ENCODE data around the gene AMACR. TPM values are rescaled to one million over a fixed set of nuclear protein-coding genes. Genes with fewer than 3 reads are reported as not detected.

Gene AMACR
- total and polyA plus RNA-seq, 9 of the 15 experiments (the other 6 are each of a cell fraction or from before 2014, with no cell fraction given), result 0.72 to 4.6 (median 4.0) TPM

DNA sequence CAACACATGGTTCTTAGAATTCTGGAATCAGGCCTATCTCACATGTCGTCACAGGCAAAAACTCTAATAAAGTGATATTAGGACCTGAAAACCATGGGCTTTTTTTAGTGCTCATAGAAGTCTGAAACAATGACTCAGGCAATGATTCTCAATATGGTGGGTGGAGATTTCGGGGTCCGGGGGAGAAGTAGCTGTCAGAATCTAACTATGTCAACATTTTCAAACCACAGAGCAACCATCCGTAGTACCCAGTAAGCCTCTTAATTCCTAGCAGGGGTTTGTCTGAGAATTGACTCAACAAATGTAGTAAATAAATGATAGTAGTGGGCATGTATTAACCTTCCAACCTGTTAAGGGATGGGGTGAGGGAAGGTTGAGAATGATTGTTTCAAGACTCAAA, 2.6 kb downstream of the AMACR start (continued):
- TF ChIP-seq CBFA2T3 (IDR thresholded peaks at IDR 0.05) (no peak), ARHGAP35 (IDR thresholded peaks at IDR 0.05; ENCODE audit: partially characterized antibody) (no peak)

DNA sequence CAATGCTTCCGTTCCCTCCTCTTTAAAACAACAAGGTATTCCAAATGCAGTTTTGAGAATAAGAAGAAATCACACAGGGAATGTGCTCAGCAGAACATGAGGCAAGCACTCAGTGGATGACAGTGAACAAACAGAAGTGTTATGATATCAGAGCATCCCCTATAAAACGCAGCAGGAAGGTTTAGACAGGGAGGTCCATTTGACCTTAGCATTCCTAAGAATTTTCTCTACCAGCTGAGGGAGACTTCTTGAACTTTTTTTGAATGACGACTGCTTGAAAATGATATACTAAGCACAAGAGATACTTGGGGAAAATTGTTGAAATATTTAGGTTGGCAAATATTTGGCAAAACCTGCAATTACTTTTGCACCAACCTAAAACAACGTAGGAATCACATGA, 3.9 kb downstream of the AMACR start:
- intact Hi-C loops (cut with micrococcal nuclease), result no loop called here
- H3K36me3 ChIP-seq (ENCODE audit: control insufficient read depth, insufficient read depth, low read length), result no peaks in the 10 kb centered on the region; the same call in 2 of the 3 replicates
- no peaks in the 10 kb centered on the region for H3K9me1 ChIP-seq (ENCODE audit: control insufficient read depth, insufficient read depth, low read length)
- no TSS peak for BruUV-seq (replicated peaks)
- no peak overlapping the region for H3K27ac ChIP-seq (ENCODE audit: extremely low read depth, low read depth, low read length)
- TF ChIP-seq PTBP1 (IDR thresholded peaks at IDR 0.05; ENCODE audit: low read depth, low read length) (no peak), CC2D1A (IDR thresholded peaks at IDR 0.05) (no peak), C11orf30 (IDR thresholded peaks at IDR 0.05; ENCODE audit: low read depth) (no peak), ZNF584 (CRISPR knock-in tag; IDR thresholded peaks at IDR 0.05; ENCODE audit: low read depth) (no peak), ZNF780A (CRISPR knock-in tag; IDR thresholded peaks at IDR 0.05) (no peak), ZNF668 (CRISPR knock-in tag; IDR thresholded peaks at IDR 0.05) (no peak), ZNF592 (IDR thresholded peaks at IDR 0.05) (no peak), IRF2 (CRISPR knock-in tag; IDR thresholded peaks at IDR 0.05) (no peak), KAT8 (IDR thresholded peaks at IDR 0.05; ENCODE audit: low read depth) (no peak), ZNF121 (CRISPR knock-in tag; conservative IDR thresholded peaks at IDR 0.05) (no peak)
- TF ChIP-seq, protein P1, sequence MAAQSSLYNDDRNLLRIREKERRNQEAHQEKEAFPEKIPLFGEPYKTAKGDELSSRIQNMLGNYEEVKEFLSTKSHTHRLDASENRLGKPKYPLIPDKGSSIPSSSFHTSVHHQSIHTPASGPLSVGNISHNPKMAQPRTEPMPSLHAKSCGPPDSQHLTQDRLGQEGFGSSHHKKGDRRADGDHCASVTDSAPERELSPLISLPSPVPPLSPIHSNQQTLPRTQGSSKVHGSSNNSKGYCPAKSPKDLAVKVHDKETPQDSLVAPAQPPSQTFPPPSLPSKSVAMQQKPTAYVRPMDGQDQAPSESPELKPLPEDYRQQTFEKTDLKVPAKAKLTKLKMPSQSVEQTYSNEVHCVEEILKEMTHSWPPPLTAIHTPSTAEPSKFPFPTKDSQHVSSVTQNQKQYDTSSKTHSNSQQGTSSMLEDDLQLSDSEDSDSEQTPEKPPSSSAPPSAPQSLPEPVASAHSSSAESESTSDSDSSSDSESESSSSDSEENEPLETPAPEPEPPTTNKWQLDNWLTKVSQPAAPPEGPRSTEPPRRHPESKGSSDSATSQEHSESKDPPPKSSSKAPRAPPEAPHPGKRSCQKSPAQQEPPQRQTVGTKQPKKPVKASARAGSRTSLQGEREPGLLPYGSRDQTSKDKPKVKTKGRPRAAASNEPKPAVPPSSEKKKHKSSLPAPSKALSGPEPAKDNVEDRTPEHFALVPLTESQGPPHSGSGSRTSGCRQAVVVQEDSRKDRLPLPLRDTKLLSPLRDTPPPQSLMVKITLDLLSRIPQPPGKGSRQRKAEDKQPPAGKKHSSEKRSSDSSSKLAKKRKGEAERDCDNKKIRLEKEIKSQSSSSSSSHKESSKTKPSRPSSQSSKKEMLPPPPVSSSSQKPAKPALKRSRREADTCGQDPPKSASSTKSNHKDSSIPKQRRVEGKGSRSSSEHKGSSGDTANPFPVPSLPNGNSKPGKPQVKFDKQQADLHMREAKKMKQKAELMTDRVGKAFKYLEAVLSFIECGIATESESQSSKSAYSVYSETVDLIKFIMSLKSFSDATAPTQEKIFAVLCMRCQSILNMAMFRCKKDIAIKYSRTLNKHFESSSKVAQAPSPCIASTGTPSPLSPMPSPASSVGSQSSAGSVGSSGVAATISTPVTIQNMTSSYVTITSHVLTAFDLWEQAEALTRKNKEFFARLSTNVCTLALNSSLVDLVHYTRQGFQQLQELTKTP (IDR thresholded peaks at IDR 0.05; ENCODE audit: low read depth in 1 of 2, partially characterized antibody in 2 of 2), result no peak
- H3K4me2 ChIP-seq (ENCODE audit: insufficient read depth, low read length), result no peak overlapping the region
- ChIA-PET POLR2A (no interaction called here), CTCF (ENCODE audit: low intra/inter-chr PET ratio) (no interaction called here)
- ATAC-seq (no peak), DNase-seq (ENCODE audit: extremely low read depth in 1 of 4, low spot score in 3 of 4) (no peak), FAIRE-seq (no peak)
- H2AFZ ChIP-seq (ENCODE audit: low read depth, low read length), result no peak overlapping the region
- no peaks in the 10 kb centered on the region for H3K9me3 ChIP-seq (replicated peaks; ENCODE audit: control insufficient read depth, insufficient read depth, low read depth, low read length)
- H3K4me3 ChIP-seq, result no peak overlapping the region
- H3K4me1 ChIP-seq (replicated peaks in 1 of 2; ENCODE audit: control insufficient read depth in 2 of 2, insufficient read depth in 2 of 2, low read length in 2 of 2), result peaks cover 7 to 12% of the 10 kb centered on the region in 2 experiments; a peak in 4 of 5 replicates
- no peaks in the 10 kb centered on the region for H3K27me3 ChIP-seq (ENCODE audit: control insufficient read depth in 2 of 2, insufficient read depth in 2 of 2, low read length in 2 of 2)
- 27% methylated on average over 4 of the region's 4 CpGs for WGBS (ENCODE audit: insufficient coverage, low coverage, missing lambda C conversion rate)
- H4K20me1 ChIP-seq (replicated peaks; ENCODE audit: control insufficient read depth, insufficient read depth, low read length), result no peaks in the 10 kb centered on the region
- in situ Hi-C loops (cut with MboI), result loop anchor here (10.0 kb wide), 1 partner anchor 441 kb away; no protein-coding TSS in a partner anchor
- H3K79me2 ChIP-seq (ENCODE audit: control insufficient read depth, insufficient read depth, low read length), result no peaks in the 10 kb centered on the region
- H3K9ac ChIP-seq (ENCODE audit: insufficient read depth in 1 of 2, low read depth in 2 of 2, low read length in 2 of 2), result no peak overlapping the region

Data from K562 (cell line).